ENCODE measurements around the gene ADAM23.

The ADAM23 gene

GRCh38 chr2:206442474-206442832, 879 bp upstream of the ADAM23 start:
- FAIRE-seq: no peak

DNA sequence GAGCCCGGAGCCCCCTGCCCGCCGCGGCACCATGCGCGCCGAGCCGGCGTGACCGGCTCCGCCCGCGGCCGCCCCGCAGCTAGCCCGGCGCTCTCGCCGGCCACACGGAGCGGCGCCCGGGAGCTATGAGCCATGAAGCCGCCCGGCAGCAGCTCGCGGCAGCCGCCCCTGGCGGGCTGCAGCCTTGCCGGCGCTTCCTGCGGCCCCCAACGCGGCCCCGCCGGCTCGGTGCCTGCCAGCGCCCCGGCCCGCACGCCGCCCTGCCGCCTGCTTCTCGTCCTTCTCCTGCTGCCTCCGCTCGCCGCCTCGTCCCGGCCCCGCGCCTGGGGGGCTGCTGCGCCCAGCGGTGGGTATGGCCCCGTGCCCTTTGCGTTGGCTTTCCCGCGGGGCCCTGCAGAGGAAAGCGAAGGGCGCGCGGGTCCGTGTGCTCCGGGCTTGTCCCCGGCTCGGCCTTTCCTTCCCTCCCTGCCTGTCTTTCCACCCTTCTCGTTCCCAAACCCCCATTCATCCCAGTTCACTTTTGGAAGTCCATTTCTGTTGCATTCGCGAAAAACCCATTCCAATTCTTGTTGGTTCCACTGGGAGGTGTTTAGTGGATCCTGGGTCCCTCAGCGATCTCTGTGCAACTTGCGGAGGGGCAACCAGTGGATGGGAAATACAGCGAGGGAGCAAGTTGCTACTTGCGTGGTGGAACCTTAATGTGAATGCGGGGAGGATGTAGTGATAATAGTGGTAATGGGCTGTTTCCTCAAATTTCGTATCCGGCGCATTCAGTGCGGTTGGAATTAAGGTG, 599 bp downstream of the ADAM23 start:
- FAIRE-seq: no peak

GRCh38 chr2:206445948-206446347, 2.6 kb downstream of the ADAM23 start:
- FAIRE-seq: no peak

GRCh38 chr2:206452242-206452641, 8.9 kb downstream of the ADAM23 start:
- no peak for FAIRE-seq

- FAIRE-seq: no peak
Measured at GRCh38 chr2:206452750-206453149, 9.4 kb downstream of the ADAM23 start.

GRCh38 chr2:206456078-206456754, 12.9 kb downstream of the ADAM23 start:
- no peak for FAIRE-seq

DNA sequence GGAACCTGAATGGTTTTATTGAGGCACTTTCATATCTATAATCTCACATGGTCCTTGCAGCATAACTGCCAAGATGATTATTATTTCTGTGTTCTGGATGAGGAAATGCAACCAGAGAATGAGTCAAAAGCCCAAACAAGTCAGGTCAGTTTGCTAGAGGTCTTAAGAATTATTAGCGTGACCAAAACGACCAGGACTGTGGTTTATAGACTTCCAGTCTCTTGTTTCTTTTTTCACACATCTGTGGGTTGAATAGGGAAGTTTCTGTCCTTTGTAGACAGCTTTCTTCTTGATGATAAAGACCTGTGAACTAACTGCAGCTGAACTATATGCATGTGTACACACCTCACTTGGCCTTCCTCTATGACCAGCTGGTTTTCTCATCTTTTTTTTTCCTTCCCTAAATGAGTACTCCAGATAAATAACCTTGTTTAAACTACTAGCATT, 13.9 kb downstream of the ADAM23 start:
- FAIRE-seq: no peak

DNA sequence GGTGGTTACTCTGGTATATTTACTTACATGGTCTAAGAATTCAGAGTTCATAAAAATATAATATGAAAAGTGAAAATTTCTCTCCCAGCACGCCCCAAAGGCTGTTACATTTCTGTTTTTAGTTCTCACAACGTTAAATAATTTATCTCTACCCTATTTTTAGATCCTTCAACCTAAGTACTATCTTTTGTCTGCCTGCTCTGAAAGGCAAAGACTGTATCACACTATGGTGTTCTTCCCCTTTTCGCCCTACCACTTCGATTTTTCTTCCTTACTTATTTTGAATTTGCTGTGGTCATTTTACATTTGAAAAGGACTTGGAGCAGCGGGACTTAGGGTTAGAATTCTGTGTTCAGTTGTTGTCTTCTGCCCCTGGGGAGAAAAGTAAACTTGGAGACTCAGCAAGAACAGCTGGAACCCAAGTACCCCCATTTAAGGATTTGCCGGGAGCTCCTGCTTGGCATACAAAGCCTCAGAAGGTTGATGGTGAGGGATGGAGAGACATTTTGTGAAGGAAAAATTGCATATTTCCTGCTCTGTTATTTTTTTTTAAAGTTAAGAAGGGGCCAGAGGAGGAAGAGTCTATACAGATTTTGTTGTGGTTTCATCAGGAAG, 19.0 kb downstream of the ADAM23 start:
- FAIRE-seq: no peak

DNA sequence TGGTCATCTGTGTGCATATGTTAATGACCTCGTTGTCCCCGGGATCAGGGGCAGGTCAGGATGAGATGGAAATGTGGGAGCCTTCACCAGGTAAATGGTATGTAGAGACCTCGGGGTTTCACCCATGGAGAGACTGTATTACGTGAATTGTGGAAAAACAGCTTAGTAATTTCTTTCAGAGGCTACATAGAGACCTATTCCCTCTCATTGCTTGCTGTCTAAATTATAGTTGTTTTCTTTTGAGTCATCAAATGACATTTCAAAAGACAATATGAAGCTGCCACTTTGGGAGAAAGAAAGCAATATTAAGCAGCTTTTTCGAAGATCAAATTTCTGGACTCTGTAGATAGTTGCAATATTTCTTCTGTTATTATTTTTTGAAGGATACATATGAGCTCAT, 20.4 kb downstream of the ADAM23 start:
- FAIRE-seq: no peak

DNA sequence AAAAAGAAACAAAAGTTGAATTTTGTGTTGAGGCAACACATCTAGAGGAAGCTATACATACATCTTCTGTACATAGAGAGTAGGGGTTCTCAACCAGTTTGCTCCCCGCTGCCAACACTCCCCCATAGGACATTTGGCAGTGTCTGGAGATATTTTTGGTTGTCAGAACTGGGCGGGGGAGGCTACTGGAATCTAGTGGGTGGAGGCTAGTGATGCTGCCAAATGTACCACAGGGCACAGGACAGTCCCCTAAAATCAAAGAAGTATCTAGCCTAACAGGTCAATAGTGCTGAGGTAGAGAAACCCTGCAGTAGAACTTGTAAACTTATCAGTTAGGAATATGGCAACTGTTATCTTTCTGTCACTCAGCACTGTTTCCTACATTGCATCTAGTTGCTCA, 21.3 kb downstream of the ADAM23 start:
- no peak for FAIRE-seq

- FAIRE-seq: no peak
Measured at GRCh38 chr2:206471524-206472062, 28.3 kb downstream of the ADAM23 start.

DNA sequence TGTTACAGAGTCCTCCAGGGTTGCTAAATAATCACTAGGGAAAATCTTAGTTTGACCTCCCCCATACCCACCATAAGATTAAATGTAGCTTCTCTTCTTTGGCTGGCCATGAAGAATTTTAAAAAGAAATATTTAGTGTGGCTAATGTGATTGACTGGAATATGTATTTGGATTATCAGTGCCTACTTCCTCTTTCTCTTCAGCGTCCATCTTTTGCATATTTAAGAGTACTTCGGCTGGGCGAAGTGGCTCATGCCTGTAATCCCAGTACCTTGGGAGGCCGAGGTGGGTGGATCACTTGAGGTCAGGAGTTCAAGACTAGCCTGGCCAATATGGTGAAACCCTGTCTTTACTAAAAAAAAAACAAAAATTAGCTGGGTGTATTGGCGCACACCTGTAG, 28.8 kb downstream of the ADAM23 start:
- no peak for FAIRE-seq

GRCh38 chr2:206474099-206474498, 30.8 kb downstream of the ADAM23 start:
- FAIRE-seq: no peak

GRCh38 chr2:206477296-206477695, 34.0 kb downstream of the ADAM23 start:
- FAIRE-seq: no peak

GRCh38 chr2:206478340-206478739, 35.0 kb downstream of the ADAM23 start:
- FAIRE-seq: no peak

- no peak for FAIRE-seq
Measured at GRCh38 chr2:206480161-206480560, 36.8 kb downstream of the ADAM23 start.

DNA sequence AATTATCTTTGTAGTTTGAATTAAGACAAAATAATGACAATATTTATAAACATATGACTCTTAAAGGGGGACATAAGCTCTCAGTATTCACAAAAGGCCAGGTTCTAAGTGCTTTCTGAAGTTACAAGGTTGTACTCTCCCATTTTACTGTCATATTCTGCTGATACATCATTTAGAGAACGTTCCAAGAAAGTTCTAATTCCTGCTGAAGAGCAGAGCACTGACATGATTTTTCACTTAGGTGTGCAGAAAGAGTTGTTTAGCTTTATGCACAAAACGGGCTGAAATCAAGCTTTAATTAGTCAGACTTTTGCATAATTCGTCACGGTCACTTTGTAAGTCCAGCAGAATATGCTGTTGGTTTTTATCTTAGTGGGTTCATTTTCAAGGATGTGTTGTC, 37.3 kb downstream of the ADAM23 start:
- FAIRE-seq: no peak

DNA sequence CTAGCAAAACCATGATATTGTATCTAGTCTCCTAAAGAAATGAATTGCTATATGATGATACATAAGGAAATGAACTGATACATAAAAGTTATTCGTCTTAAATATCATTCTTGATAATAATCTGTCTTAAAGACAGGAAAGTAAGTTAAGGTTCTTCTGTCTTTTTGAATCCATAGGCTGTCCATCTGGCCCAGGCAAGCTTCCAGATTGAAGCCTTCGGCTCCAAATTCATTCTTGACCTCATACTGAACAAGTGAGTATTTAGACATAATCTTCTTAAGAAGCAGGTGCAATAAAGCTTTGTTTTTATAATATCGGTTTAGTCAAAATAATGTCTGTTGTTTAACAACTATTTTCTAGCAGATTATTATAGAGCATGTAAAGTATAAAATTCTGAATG, 37.7 kb downstream of the ADAM23 start:
- FAIRE-seq: no peak

GRCh38 chr2:206482123-206482522, 38.8 kb downstream of the ADAM23 start:
- no peak for FAIRE-seq

DNA sequence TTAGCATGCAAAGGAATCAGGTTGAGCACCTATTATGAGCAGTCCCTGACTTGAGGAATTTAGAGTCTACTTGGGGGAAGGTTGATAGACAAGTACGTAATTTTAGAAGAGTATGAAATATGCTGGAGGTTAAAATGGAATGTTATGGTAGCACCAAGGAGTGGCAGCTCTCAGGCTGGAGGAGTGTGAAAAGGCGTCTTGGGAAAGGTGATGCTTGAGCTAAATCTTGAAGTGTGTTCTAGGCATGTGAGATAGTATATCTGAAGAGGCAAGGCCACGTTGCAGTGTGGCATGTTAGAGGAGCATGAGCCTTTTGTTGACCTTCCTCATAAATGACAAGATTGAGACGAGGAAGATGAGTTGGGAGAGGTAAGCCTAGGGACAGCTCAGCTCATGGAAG, 39.3 kb downstream of the ADAM23 start:
- no peak for FAIRE-seq

- FAIRE-seq: no peak
Measured at GRCh38 chr2:206488053-206488452, 44.7 kb downstream of the ADAM23 start.

DNA sequence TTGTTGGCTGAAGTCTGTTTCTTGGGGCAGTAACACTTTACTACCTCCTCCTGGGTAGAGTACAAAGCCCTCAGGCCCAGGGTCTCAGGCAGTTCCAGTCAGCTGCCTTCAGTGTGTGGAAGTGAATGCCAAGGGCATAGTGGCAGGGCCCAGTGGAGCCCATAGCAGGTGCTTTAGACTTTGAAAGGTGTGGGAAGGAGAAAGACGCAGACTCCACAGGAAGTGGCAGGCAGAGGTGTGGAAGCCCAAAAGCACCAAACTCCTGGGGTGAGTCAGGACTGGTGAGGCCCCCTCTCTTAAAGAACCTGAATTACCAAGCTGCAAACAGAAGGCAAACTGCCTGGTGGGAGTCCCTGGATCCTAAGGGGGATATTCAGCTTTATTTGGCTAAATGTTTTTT, 45.3 kb downstream of the ADAM23 start:
- FAIRE-seq: no peak

GRCh38 chr2:206494061-206494460, 50.7 kb downstream of the ADAM23 start:
- FAIRE-seq: no peak

DNA sequence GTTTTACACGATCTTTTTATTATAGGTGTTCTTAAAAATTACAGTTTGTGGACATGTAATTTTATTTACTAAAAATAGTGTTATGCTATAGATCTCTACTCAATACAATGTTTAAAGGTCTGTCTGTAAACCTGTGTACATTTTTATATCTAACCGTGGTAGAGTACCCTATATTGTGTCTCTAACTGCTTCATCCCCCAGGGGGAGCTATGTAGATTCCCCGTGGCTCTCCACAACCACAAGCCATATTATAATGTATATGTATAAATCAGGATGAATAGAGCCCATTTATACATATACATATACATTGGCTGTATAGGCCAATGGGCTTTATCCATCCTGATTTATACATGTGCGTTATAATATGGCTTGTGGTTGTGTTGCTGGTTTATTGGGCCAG, 59.4 kb downstream of the ADAM23 start:
- no peak for FAIRE-seq
